GM21576 (cell line): ENCODE measurements around the gene SYT7.

Source experiments
- ATAC-seq: cut with Tn5 transposase; IDR thresholded peaks from one replicate; pipeline ENCODE4 v1.9.1; 2021; ENCODE audit warnings: mild to moderate bottlenecking, moderate library complexity; ENCODE audit not compliant: unreplicated experiment

Gene SYT7

DNA sequence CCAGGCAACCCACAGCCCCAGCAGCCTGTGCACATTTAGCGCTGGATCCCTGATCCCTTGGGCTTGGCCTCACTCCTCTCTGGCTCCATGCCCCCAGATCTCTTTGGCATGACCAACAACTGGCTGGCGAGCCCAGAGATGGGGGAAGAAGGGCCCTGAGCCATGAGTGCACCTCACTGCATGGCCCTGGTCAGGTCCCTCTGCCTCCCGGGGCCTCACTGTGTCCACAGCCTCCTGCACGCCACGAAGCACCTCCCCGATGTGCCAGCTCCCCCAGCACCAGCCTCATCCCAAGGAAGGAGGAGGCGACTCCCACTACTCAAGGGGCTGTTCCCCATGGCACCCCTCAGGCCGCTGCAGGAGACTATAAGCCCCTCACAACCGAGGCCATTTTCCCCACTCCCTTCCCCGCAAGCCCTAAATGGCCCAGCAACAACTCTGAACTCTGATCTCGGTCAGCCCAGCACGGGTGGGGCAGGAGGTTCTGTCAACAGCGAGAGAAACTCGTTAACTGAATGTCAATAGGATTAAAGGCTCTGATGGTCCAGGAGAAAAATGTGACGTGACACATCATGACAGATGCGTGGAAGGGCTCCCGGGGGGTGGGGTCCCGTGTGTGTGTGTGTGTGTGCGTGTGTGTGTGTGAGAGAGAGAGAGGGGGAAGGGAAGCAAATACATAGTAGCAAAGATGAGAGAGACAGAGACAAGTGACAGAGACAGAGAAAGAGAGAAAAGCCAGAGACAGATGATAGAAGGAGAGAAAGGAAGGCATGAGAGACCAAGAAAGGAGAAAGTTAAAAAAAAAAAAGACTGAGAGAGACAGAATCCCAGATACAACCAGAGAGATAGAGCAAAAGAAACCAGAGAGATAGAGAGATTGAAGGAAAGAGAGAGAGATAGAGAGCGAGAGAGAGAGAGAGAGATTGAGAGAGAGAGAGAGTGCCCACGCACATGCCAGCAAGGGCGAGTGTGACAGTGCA lies 28.4 kb upstream of the SYT7 start:
- ATAC-seq, result no peak

GRCh38 chr11:61607920-61608599 lies 27.2 kb upstream of the SYT7 start:
- ATAC-seq, result no peak

- no peak for ATAC-seq
Measured at GRCh38 chr11:61607426-61607825, 26.6 kb upstream of the SYT7 start.

DNA sequence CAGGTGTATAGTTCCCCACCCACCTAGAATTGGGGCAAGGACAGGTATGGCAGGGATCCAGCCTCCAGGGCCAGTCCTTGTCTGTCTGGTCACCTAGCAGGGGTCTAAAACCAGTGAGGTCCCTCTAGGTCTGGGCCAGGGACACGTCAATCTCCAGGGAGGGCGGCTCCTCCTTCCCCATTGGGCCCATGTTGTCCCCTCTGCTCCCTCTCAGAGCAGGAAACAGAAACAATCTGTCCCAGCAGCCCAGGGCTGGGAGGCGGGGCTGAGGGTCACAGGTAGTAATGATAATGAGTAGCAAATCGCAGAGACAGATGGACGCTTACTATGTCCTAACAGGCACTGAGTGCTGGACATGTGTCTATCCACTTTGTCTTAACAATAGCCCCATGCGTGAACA lies 22.8 kb upstream of the SYT7 start:
- ATAC-seq, result no peak

DNA sequence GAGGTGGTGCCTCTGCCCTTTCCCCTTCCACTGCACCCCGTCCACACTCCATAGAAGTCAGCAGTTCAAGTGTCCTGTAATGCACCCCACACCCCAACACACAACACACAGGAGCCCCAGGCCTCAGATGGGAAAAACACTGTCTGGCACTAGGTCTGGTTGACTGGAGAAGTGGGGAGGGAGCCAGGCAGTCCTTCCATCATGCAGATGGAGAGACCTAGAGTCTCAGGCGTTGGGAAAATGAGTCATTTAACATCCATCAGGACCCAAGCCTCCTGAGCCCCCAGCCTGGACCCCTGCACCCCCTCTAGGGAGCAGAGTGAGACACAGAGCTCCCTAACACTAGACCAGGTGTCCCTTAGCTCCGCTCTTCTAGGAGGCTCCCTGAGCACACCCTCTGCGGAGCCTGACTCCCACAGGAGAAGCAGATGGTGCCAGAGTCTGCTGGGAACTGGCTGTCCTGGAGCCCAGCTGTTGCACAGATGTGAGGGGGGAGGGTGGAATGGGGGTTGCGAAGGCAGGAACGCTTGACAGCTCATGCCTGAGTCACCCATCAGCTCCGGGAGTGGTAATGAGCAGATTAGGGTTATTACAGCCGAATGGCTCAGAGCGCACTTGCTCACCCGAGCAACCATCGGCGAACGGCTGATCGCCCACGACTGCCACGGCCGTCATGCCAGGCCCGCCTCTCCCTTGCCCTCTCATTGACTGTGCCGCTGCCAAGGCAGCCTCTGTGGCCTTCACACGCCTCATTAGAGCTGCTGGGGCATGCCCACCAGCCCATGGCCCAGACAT lies 22.1 kb upstream of the SYT7 start:
- no peak for ATAC-seq

DNA sequence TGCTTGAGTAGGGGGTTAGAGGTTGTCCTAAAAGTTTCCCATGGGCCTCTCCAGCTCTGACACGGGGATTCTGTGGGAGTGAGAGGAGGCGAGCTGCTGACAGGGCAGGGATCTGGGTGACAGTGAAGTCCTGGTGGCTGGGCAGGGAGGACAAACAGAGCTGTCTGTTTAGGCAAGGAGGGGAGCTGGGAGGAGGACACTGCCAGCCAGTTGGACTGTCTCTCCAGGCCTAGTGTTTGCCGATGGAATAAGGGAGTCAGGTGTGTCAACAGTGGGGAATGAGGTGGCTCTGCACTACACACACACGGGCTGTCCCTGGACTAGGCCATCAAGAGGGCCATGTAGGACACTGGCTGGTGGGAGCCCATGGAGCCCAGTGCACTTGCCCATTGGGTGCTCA lies 20.6 kb upstream of the SYT7 start:
- ATAC-seq, result no peak

DNA sequence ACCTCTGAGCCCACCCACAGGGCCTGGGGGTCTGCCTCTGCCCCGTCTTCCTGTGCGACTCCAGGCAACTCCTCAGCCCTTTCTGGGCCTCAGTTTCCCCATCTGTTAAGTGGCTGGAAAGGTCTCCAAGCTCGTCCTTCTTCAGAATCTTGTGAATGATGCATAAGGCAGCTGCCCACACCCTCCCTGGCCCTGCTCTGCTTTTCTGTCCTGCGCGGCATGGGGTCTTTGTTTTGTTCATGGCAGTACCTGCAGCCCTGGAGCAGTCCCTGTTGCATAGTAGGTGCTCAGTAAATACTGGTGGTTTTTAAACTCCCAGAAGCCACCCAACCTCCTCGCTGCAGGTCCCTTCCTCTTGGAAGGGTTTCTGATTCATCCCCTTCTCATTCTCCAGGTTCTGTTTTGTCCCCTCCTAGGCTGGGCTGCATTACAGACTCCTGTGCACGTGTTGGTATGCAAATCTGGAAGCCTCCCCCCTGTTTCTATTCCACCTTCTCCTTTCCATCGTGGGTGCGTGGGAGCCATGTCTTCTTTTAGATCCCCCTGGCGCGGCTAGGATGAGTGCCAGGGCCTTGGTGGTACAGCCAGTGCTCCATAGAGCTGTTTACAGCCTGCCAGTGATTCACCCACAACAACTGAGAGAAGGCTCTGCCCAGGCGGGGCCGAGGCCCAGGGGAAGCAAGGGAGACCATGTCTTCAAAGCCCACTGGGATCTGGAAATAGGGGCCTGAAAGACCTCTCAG lies 19.3 kb upstream of the SYT7 start:
- ATAC-seq, result no peak

DNA sequence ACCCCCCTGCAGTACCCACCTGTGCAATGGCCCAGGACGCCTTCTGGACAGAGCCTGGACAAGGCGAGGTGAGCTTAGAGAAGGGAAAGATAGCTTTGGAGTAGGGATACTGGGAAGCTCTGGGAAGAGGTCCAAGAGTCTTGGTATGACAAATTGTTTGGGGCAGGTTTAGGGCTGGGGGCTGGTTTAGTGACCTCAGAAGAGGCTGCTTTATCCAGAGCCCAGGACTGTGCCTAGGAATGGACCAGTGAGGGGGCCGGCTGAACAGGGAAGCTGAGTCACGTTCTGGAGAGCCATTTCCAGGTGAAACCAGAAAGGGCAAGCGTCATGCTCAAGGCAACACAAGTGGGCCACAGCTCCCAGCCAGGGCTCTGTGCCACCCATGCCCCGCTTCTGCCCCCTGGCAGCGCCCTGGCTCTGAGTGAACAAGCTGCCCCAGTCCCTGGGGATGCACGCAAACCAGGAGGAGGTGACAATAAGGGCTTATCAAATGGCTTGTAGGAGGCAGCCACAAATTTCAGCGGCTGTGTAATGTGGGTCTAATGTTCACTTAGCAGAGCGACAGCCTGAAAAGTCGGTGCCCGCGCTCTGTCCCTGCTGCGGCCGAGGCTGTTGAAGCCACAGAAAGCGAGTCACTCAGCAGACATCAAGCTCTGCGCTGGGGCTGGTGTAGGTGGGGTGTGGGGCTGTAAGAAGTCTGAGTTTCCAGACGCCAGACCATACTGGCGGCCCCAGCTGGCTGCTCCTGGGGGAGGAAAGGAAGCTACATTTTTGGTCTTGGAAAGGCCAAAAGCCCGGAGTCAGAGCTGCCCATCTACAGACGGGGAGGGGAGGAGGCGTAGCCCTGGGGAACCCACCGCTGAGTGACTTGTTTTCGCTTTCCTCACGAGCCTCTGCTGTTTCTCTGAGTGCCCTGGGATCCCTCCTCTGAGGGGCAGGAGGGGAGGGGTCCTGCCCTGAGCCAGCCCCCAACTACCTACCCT lies 18.3 kb upstream of the SYT7 start:
- ATAC-seq, result no peak

- no peak for ATAC-seq
Measured at GRCh38 chr11:61598374-61598773, 17.5 kb upstream of the SYT7 start.

DNA sequence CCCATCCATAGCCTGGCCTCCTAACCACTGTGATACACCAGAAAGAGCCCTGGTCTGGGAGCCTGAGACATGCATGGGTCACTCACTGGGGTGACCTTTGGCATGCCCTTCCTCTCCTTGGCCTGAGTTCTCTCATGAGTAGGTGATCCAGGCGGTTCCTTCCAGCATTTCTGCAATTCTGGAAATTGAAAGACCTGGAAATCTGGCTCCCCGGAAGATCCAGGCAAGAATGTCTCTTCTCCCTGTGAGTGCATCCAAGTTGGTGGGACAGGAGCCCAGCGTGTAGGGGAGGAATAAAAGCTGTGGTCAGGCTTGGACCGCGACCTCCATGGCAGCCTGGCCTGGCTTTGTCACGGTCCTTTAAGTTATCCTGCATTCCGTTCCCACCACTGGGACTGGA lies 16.1 kb upstream of the SYT7 start:
- no peak for ATAC-seq

GRCh38 chr11:61596542-61596941 lies 15.7 kb upstream of the SYT7 start:
- no peak for ATAC-seq

DNA sequence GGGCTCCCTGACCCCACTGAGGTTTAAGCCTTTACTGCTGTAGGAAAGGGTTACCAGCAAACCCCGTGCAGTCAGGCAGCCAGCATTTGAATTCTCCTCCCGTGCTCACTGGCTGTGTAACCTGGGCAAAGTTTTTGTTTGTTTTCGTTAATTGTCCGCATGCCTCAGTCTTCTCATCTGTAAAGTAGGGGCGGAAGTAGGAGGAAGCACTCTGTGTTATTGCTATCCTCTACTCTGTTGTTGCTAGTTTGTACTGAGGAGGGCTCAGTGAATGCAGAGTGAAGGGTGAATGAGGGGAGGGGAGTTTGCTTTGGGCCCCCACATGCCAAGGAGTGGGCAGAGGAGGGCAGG lies 14.0 kb upstream of the SYT7 start:
- no peak for ATAC-seq

GRCh38 chr11:61593151-61593550 lies 12.3 kb upstream of the SYT7 start:
- no peak for ATAC-seq

DNA sequence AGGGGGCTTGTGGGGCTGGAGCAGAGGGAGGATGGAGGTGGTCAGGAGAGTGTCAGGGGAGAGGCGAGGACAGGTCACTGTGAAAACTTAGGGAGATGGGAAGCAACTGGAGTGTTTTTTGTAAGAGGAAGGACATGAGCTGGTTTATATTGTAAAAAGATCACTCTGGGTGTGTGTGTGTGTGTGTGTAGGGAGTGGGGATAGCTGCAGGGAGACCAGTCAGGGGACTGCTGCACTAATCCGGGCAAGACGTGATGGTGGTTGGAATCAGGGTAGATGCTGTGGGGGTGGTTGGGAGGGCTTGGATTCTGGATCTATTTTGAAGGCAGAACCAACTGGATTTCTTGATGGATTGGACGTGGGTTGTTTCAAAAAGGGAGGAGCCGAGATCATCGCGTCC lies 11.3 kb upstream of the SYT7 start:
- no peak for ATAC-seq

GRCh38 chr11:61589961-61590360 lies 9.1 kb upstream of the SYT7 start:
- no peak for ATAC-seq

GRCh38 chr11:61588728-61589191 lies 7.9 kb upstream of the SYT7 start:
- ATAC-seq, result no peak

- ATAC-seq, result no peak
Measured at GRCh38 chr11:61587951-61588727, 7.3 kb upstream of the SYT7 start.

- ATAC-seq, result no peak
Measured at GRCh38 chr11:61587541-61587941, 6.7 kb upstream of the SYT7 start.
